Stimulated activated CD4-positive, alpha-beta T cell treated with anti-CD3 and anti-CD28 coated beads, Interleukin-15, amount 100 ng/mL, for 24 hours (primary cell): ENCODE results near the gene ZBTB6.
A peak's percentile ranks its signal among the peaks of the same experiment; 100 is the strongest.
"Not testable (repeated sequence)": the region's sequence is repeated elsewhere in the genome, so short reads cannot be mapped to it uniquely, and the experiment has no call there.

ENCODE experiments used
- DNase-seq: peaks from one replicate; pipeline ENCODE4 v3.0.0-alpha.2; 2020

The ZBTB6 gene

GRCh38 chr9:122922713-122923112, 9.6 kb upstream of the ZBTB6 start:
- no peak for DNase-seq

GRCh38 chr9:122918310-122918709, 5.2 kb upstream of the ZBTB6 start:
- no peak for DNase-seq

GRCh38 chr9:122912671-122912963, 506 bp downstream of the ZBTB6 start:
- DNase-seq: no peak

- not testable (repeated sequence) for DNase-seq
Observed at GRCh38 chr9:122906122-122906521, 7.0 kb downstream of the ZBTB6 start.

GRCh38 chr9:122904823-122905710, 8.1 kb downstream of the ZBTB6 start, which contains the start of gene RC3H2:
Gene RC3H2 (minus strand): TSS chr9:122905359. CDS start chr9:122897509, 7,850 bp downstream.
- peak; percentile 97 for DNase-seq

GRCh38 chr9:122904466-122904822, 8.7 kb downstream of the ZBTB6 start:
- peak; percentile 45 for DNase-seq

GRCh38 chr9:122900791-122901190, 12.3 kb downstream of the ZBTB6 start:
- DNase-seq: no peak

- DNase-seq: no peak
Observed at GRCh38 chr9:122897969-122898368, 15.2 kb downstream of the ZBTB6 start.

- no peak for DNase-seq
Observed at GRCh38 chr9:122888480-122888879, 24.6 kb downstream of the ZBTB6 start.

- no peak for DNase-seq
Observed at GRCh38 chr9:122883125-122883524, 30.0 kb downstream of the ZBTB6 start.

GRCh38 chr9:122879443-122879842, 33.7 kb downstream of the ZBTB6 start:
- no peak for DNase-seq

- DNase-seq: no peak
Observed at GRCh38 chr9:122875523-122875922, 37.6 kb downstream of the ZBTB6 start.

- DNase-seq: not testable (repeated sequence)
Observed at GRCh38 chr9:122867276-122867675, 45.8 kb downstream of the ZBTB6 start.

GRCh38 chr9:122866079-122866478, 47.0 kb downstream of the ZBTB6 start:
- no peak for DNase-seq

- no peak for DNase-seq
Observed at GRCh38 chr9:122865300-122865699, 47.8 kb downstream of the ZBTB6 start.

- DNase-seq: no peak
Observed at GRCh38 chr9:122863407-122863806, 49.7 kb downstream of the ZBTB6 start.

- no peak for DNase-seq
Observed at GRCh38 chr9:122860319-122861142, 52.6 kb downstream of the ZBTB6 start.
